Kidney tubule cell (primary cell): ENCODE measurements around the gene KMT2B.
"Not testable (repeated sequence)": the region's sequence is repeated elsewhere in the genome, so short reads cannot be mapped to it uniquely, and the experiment has no call there.

Source experiments
- DNase-seq: peaks from one replicate; pipeline ENCODE4 v3.0.0-alpha.2; 2018; ENCODE audit warnings: low spot score

Gene KMT2B

GRCh38 chr19:35717665-35718344 lies at the start of gene KMT2B:
TSS of gene KMT2B (plus strand) at chr19:35718003. CDS start at chr19:35718019, 16 bp downstream.
- peak; percentile 96 for DNase-seq

GRCh38 chr19:35669566-35669965 lies 48.2 kb upstream of the KMT2B start:
- no peak for DNase-seq

- no peak for DNase-seq
Observed at GRCh38 chr19:35669974-35670373, 47.8 kb upstream of the KMT2B start.

- no peak for DNase-seq
Observed at GRCh38 chr19:35670686-35671085, 47.1 kb upstream of the KMT2B start.

- no peak for DNase-seq
Observed at GRCh38 chr19:35671818-35672217, 46.0 kb upstream of the KMT2B start.

GRCh38 chr19:35673121-35673804 lies 44.5 kb upstream of the KMT2B start:
- DNase-seq: peak; percentile 88

GRCh38 chr19:35675589-35676140 lies 42.1 kb upstream of the KMT2B start:
- DNase-seq: no peak

- peak; percentile 23 for DNase-seq
Observed at GRCh38 chr19:35689836-35690235, 28.0 kb upstream of the KMT2B start.

GRCh38 chr19:35691106-35691505 lies 26.7 kb upstream of the KMT2B start:
- not testable (repeated sequence) for DNase-seq

- DNase-seq: peak; percentile 13
Observed at GRCh38 chr19:35692010-35692409, 25.8 kb upstream of the KMT2B start.

- DNase-seq: no peak
Observed at GRCh38 chr19:35693422-35693821, 24.4 kb upstream of the KMT2B start.

GRCh38 chr19:35693835-35694599 lies 23.8 kb upstream of the KMT2B start:
- DNase-seq: peak; percentile 87

- DNase-seq: no peak
Observed at GRCh38 chr19:35695895-35696422, 21.8 kb upstream of the KMT2B start.

GRCh38 chr19:35696835-35697234 lies 21.0 kb upstream of the KMT2B start:
- no peak for DNase-seq

- peak; percentile 97 for DNase-seq
Observed at GRCh38 chr19:35702223-35703012, 15.4 kb upstream of the KMT2B start.

GRCh38 chr19:35703343-35703742 lies 14.5 kb upstream of the KMT2B start:
- DNase-seq: no peak

- DNase-seq: peak; percentile 49
Observed at GRCh38 chr19:35704218-35704617, 13.6 kb upstream of the KMT2B start, which contains the start of gene ZBTB32. TSS of gene ZBTB32 (plus strand) at chr19:35704558. CDS start at chr19:35714627, 10,069 bp downstream.

GRCh38 chr19:35708391-35708790 lies 9.4 kb upstream of the KMT2B start:
- DNase-seq: no peak

- no peak for DNase-seq
Observed at GRCh38 chr19:35710784-35711723, 6.7 kb upstream of the KMT2B start.
